Smooth muscle cell (in vitro differentiated cells): ENCODE results near the gene MFSD12. TPM values are rescaled to one million over a fixed set of nuclear protein-coding genes. Genes with fewer than 3 reads are reported as not detected.

ENCODE experiments used
- DNase-seq: peaks from one replicate; lab custom pipeline; 2025; ENCODE audit not compliant: unreplicated experiment; lab: John Stamatoyannopoulos, UW
- H2AFZ ChIP-seq: fragments of 200-600 bp; sonication (generic); 2 replicates; pipeline ENCODE4 v1.6.0; 2016; ENCODE audit warnings: antibody characterized with exemption, low read depth, mild to moderate bottlenecking
- H3F3A ChIP-seq: fragments of 200-600 bp; sonication (generic); 2 replicates; pipeline ENCODE4 v1.6.0; 2017; ENCODE audit warnings: antibody characterized with exemption, low read depth
- H3K27ac ChIP-seq: fragments of 200-600 bp; sonication (generic); 2 replicates; pipeline ENCODE4 v1.5.1; 2016; ENCODE audit warnings: low read depth, mild to moderate bottlenecking
- H3K27me3 ChIP-seq: fragments of 200-600 bp; sonication (generic); 2 replicates; pipeline ENCODE4 v1.6.1; 2016; ENCODE audit warnings: low read depth, mild to moderate bottlenecking
- H3K36me3 ChIP-seq: fragments of 200-600 bp; sonication (generic); 2 replicates; pipeline ENCODE4 v1.5.1; 2016; ENCODE audit warnings: low read depth
- H3K4me1 ChIP-seq: fragments of 200-600 bp; sonication (generic); 2 replicates; pipeline ENCODE4 v1.5.1; 2016; ENCODE audit warnings: low read depth
- H3K4me2 ChIP-seq: fragments of 200-600 bp; sonication (generic); 2 replicates; pipeline ENCODE4 v1.6.0; 2016; ENCODE audit warnings: mild to moderate bottlenecking
- H3K4me3 ChIP-seq: fragments of 200-600 bp; sonication (generic); 2 replicates; pipeline ENCODE4 v1.5.1; 2016; ENCODE audit warnings: mild to moderate bottlenecking
- H3K79me2 ChIP-seq: fragments of 200-600 bp; sonication (generic); 2 replicates; pipeline ENCODE4 v1.6.0; 2016; ENCODE audit warnings: low read depth, mild to moderate bottlenecking
- H3K9ac ChIP-seq: fragments of 200-600 bp; sonication (generic); 2 replicates; pipeline ENCODE4 v1.6.0; 2016; ENCODE audit warnings: low read depth
- H3K9me3 ChIP-seq: fragments of 200-600 bp; sonication (generic); replicated peaks from 2 replicates; pipeline ENCODE4 v1.5.1; 2016; ENCODE audit warnings: low read depth
- H4K20me1 ChIP-seq: fragments of 200-600 bp; sonication (generic); 2 replicates; pipeline ENCODE4 v1.6.0; 2016; ENCODE audit warnings: low read depth
- WGBS: methylation state at CpG from one replicate; pipeline ENCODE4 v1.1.7; 2016; ENCODE audit warnings: low lambda C conversion rate; 5-methylcytosine and 5-hydroxymethylcytosine counted together
- polyA plus RNA-seq: library from polyadenylated mRNA; unstranded; fragments of >200 nt; fragmentation: Nextera tagmentation; extraction: Ambion mirVana; gene quantifications from 2 replicates; pipeline ENCODE4 v1.2.1, GENCODE V29; 2016
- total RNA-seq: library from RNA; depleted of rRNA; stranded (reverse); fragments of >200 nt; gene quantifications from 2 replicates; pipeline ENCODE4 v1.2.3, GENCODE V29; 2014
- TF ChIP-seq, protein P1 (sequence below): fragments of 200-600 bp; sonication (generic); IDR thresholded peaks from 2 replicates; pipeline ENCODE4 v1.5.1; 2017; ENCODE audit warnings: borderline replicate concordance, mild to moderate bottlenecking, antibody characterized with exemption; ENCODE audit not compliant: insufficient read depth, poor library complexity, severe bottlenecking

MFSD12 gene
- total and polyA plus RNA-seq, 2 experiments from 2014 or later = 56.0 to 73.8 TPM

- Histone ChIP-seq H3K9ac (peak overlapping the region; percentile 96), H3K4me3 (peak overlapping the region; percentile 90), H3K9me3 (no peaks in the 10 kb centered on the region), H3K4me1 (no peaks in the 10 kb centered on the region), H2AFZ (no peak overlapping the region), H4K20me1 (peaks cover 44% of the 10 kb centered on the region), H3K4me2 (peak overlapping the region; percentile 99), H3K36me3 (no peaks in the 10 kb centered on the region), H3K27ac (peak overlapping the region; percentile 87), H3K79me2 (peaks cover 49% of the 10 kb centered on the region), H3K27me3 (no peaks in the 10 kb centered on the region), H3F3A (peaks cover 4% of the 10 kb centered on the region)
- TF ChIP-seq, protein P1, sequence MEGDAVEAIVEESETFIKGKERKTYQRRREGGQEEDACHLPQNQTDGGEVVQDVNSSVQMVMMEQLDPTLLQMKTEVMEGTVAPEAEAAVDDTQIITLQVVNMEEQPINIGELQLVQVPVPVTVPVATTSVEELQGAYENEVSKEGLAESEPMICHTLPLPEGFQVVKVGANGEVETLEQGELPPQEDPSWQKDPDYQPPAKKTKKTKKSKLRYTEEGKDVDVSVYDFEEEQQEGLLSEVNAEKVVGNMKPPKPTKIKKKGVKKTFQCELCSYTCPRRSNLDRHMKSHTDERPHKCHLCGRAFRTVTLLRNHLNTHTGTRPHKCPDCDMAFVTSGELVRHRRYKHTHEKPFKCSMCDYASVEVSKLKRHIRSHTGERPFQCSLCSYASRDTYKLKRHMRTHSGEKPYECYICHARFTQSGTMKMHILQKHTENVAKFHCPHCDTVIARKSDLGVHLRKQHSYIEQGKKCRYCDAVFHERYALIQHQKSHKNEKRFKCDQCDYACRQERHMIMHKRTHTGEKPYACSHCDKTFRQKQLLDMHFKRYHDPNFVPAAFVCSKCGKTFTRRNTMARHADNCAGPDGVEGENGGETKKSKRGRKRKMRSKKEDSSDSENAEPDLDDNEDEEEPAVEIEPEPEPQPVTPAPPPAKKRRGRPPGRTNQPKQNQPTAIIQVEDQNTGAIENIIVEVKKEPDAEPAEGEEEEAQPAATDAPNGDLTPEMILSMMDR = no peak
- peak; percentile 40 for DNase-seq
- WGBS = under 1% methylated on average over 18 of the region's 69 CpGs
These were observed 50.7 kb downstream of the MFSD12 start for GRCh38 chr19:3506384-3507340.

DNA sequence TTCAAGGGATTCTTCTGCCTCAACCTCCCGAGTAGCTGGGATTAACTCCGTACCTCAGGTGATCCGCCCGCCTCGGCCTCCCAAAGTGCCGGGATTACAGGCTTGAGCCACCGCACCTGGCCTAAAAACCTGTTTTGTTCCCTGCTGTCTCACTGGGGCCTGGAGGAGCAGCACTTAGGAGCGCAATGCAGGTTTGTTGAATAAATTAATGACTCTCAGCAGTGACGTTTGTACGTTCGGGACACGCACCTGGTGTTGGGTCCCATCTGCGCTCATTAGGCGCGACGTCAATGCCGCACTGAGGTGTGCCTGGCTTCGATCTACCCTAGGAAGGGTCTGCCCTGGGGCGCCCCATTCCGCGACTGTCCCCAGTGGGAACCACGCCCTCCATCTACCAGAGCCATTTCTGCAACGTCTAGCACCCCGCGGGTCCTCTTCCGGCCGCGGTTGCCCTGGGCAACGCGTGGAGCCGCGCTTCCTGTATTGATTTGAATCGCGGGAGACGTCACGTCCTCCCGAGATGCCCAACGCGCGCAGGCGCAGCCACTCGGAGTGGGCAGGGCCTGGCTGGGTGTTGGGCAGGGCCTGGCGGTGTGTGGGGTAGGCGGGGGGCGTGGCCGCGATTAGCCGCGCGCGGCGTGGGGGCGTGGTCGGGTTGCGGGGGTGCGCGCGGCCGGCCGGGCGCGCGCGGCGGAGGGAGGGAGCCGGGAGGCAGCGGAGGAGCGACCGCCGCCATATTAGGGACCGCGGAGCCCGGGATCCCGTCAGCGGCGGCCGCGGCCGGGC lies 51.6 kb downstream of the MFSD12 start, which contains the start of gene FZR1:
FZR1 (plus strand) TSS at position 714 of the 786 bp plus-strand sequence. CDS start 16,679 bp downstream, outside the sequence.
- peaks cover 36% of the 10 kb centered on the region for H4K20me1 ChIP-seq
- peak within 1 kb of the TSS; percentile 90 for H3K4me3 ChIP-seq
- H3K27me3 ChIP-seq = no peaks in the 10 kb centered on the region
- TF ChIP-seq, protein P1 = no peak
- WGBS = 5% methylated on average over 50 of the region's 79 CpGs
- H3K9ac ChIP-seq = peak within 1 kb of the TSS; percentile 96
- H3K27ac ChIP-seq = peak within 1 kb of the TSS; percentile 87
- peak; percentile 98 for DNase-seq
- peak within 1 kb of the TSS; percentile 67 for H2AFZ ChIP-seq
- H3F3A ChIP-seq = peaks cover 4% of the 10 kb centered on the region
- no peaks in the 10 kb centered on the region for H3K9me3 ChIP-seq
- no peaks in the 10 kb centered on the region for H3K4me1 ChIP-seq
- no peaks in the 10 kb centered on the region for H3K36me3 ChIP-seq
- H3K79me2 ChIP-seq = peaks cover 41% of the 10 kb centered on the region
- H3K4me2 ChIP-seq = peak within 1 kb of the TSS; percentile 99

GRCh38 chr19:3504735-3505134 lies 52.7 kb downstream of the MFSD12 start:
- Histone ChIP-seq H3K4me2 (no peak overlapping the region), H3K4me1 (peaks cover 2% of the 10 kb centered on the region), H3K27ac (peak overlapping the region; percentile 80), H3K4me3 (no peak overlapping the region), H3K36me3 (no peaks in the 10 kb centered on the region), H3F3A (peaks cover 4% of the 10 kb centered on the region), H3K27me3 (no peaks in the 10 kb centered on the region), H3K79me2 (peaks cover 37% of the 10 kb centered on the region), H3K9ac (no peak overlapping the region), H4K20me1 (peaks cover 25% of the 10 kb centered on the region), H3K9me3 (no peaks in the 10 kb centered on the region), H2AFZ (no peak overlapping the region)
- DNase-seq = no peak
- WGBS = 44% methylated on average over 5 of the region's 5 CpGs
- TF ChIP-seq, protein P1 = no peak
